ENCODE data around the gene LZTS3. TPM values are rescaled to one million over a fixed set of nuclear protein-coding genes. Genes with fewer than 3 reads are reported as not detected.
A peak's percentile ranks its signal among the peaks of the same experiment; 100 is the strongest.

LZTS3 gene
- total RNA-seq, 1 experiment from 2014 or later: 32.6 TPM

- no peak for TF ChIP-seq ZNF281 (CRISPR knock-in tag; IDR thresholded peaks at IDR 0.05)
Observed at GRCh38 chr20:3160418-3160817, 12.9 kb downstream of the LZTS3 start (continued).

- no peak for DNase-seq (ENCODE audit: low spot score)
- no peak for TF ChIP-seq FOXJ3 (CRISPR knock-in tag; IDR thresholded peaks at IDR 0.05; ENCODE audit: borderline replicate concordance)
- no peak for TF ChIP-seq NR3C1 (CRISPR knock-in tag; conservative IDR thresholded peaks at IDR 0.05; ENCODE audit: low read depth)
- TF ChIP-seq FOXP1 (CRISPR knock-in tag; IDR thresholded peaks at IDR 0.05; ENCODE audit: borderline replicate concordance): no peak
- Mint-ChIP-seq H3K36me3 (peaks cover under 1% of the 10 kb centered on the region; the same call in 1 of the 2 replicates), H3K4me3 (peak overlapping the region; percentile 96), H3K9me3 (no peaks in the 10 kb centered on the region; the same call in 1 of the 2 replicates), H3K4me1 (peaks cover 25% of the 10 kb centered on the region), H3K27ac (peak overlapping the region; percentile 95), H3K27me3 (ENCODE audit: low read depth) (no peaks in the 10 kb centered on the region)
- POLR2A ChIA-PET: interaction anchor here (0.6 to 0.8 kb wide), 3 partner anchors 9 to 408 kb away, joined by 3 to 6 read pairs (median 5); no protein-coding TSS in a partner anchor
- ATAC-seq: peak; percentile 7; the same call in 1 of the 2 replicates
- CTCF ChIA-PET: interaction anchor here (0.5 to 3.3 kb wide), 3 partner anchors 9 to 91 kb away, joined by 3 to 9 read pairs (median 6); no protein-coding TSS in a partner anchor
Observed at GRCh38 chr20:3158968-3159431, 14.3 kb downstream of the LZTS3 start.

GRCh38 chr20:3157817-3158216, 15.5 kb downstream of the LZTS3 start:
- H3K4me1 Mint-ChIP-seq: peaks cover 24% of the 10 kb centered on the region
- peak overlapping the region; percentile 64 for H3K4me3 Mint-ChIP-seq
- peak overlapping the region; percentile 65; the same call in 1 of the 2 replicates for H3K27ac Mint-ChIP-seq
- no peak for TF ChIP-seq FOXP4 (CRISPR knock-in tag; IDR thresholded peaks at IDR 0.05)
- no peak for TF ChIP-seq HMGA2 (CRISPR knock-in tag; IDR thresholded peaks at IDR 0.05)
- TF ChIP-seq NR1H2 (CRISPR knock-in tag; IDR thresholded peaks at IDR 0.05): no peak
- no peak for TF ChIP-seq JUN (CRISPR knock-in tag; IDR thresholded peaks at IDR 0.05)
- TF ChIP-seq SMAD4 (CRISPR knock-in tag; IDR thresholded peaks at IDR 0.05): no peak
- TF ChIP-seq ZNF219 (CRISPR knock-in tag; IDR thresholded peaks at IDR 0.05; ENCODE audit: borderline replicate concordance): no peak
- TF ChIP-seq ZNF232 (CRISPR knock-in tag; IDR thresholded peaks at IDR 0.05): no peak
- TF ChIP-seq ZNF138 (CRISPR knock-in tag; conservative IDR thresholded peaks at IDR 0.05): no peak
- no peak for TF ChIP-seq SP1 (CRISPR knock-in tag; conservative IDR thresholded peaks at IDR 0.05)
- TF ChIP-seq NR2C2 (CRISPR knock-in tag; IDR thresholded peaks at IDR 0.05): no peak
- TF ChIP-seq ZNF281 (CRISPR knock-in tag; IDR thresholded peaks at IDR 0.05): no peak
- ChIA-PET CTCF (interaction anchor here (3.3 kb wide), 1 partner anchor 10 kb away, joined by 9 read pairs; no protein-coding TSS in a partner anchor), POLR2A (no interaction called here)
- ATAC-seq: no peak
- no peak for DNase-seq (ENCODE audit: low spot score)
- no peaks in the 10 kb centered on the region; the same call in 1 of the 2 replicates for H3K9me3 Mint-ChIP-seq
- peaks cover 5% of the 10 kb centered on the region; the same call in 1 of the 2 replicates for H3K36me3 Mint-ChIP-seq
- H3K27me3 Mint-ChIP-seq (ENCODE audit: low read depth): no peaks in the 10 kb centered on the region

Data from WTC11 (cell line).